Right lung (tissue), 5 donors: ENCODE measurements around the gene NSD2. TPM values are rescaled to one million over a fixed set of nuclear protein-coding genes. Genes with fewer than 3 reads are reported as not detected.
A peak's percentile ranks its signal among the peaks of the same experiment; 100 is the strongest.
"Not testable (repeated sequence)": the region's sequence is repeated elsewhere in the genome, so short reads cannot be mapped to it uniquely, and the experiment has no call there.

Experiments
- DNase-seq, 2 donors: peaks; one replicate each; pipeline ENCODE4 v3.0.0-alpha.2; 2013
- polyA plus RNA-seq, 5 donors: library from polyadenylated mRNA; unstranded; fragments of 120-200 nt; gene quantifications; one replicate each; pipeline versions ENCODE4 v1.2.1 to v1.2.3, GENCODE V29; 2013; ENCODE audit warnings: inconsistent platforms in 1 of 5, low replicate concordance in 1 of 5; ENCODE audit not compliant: insufficient read length in 5 of 5, insufficient read depth in 1 of 5

Gene NSD2
- polyA plus RNA-seq, 5 donors = 56.4 to 96.7 (median 78.2) TPM

- DNase-seq = no peak
Observed at GRCh38 chr4:1898007-1898406, 26.8 kb downstream of the NSD2 start.

- no peak for DNase-seq
Observed at GRCh38 chr4:1898681-1899080, 27.5 kb downstream of the NSD2 start.

- DNase-seq = peak; percentile 60 to 68
Observed at GRCh38 chr4:1899149-1900086, 28.2 kb downstream of the NSD2 start.

GRCh38 chr4:1900087-1900433 is 28.9 kb downstream of the NSD2 start:
- DNase-seq = no peak

- no peak for DNase-seq
Observed at GRCh38 chr4:1900624-1901023, 29.4 kb downstream of the NSD2 start.

GRCh38 chr4:1901127-1901526 is 29.9 kb downstream of the NSD2 start:
- DNase-seq = peak; percentile 22 to 34

- DNase-seq = no peak
Observed at GRCh38 chr4:1902243-1902642, 31.1 kb downstream of the NSD2 start.

GRCh38 chr4:1903035-1903434 is 31.8 kb downstream of the NSD2 start:
- no peak for DNase-seq

- no peak for DNase-seq
Observed at GRCh38 chr4:1904042-1904441, 32.8 kb downstream of the NSD2 start.

GRCh38 chr4:1907848-1908525 is 36.8 kb downstream of the NSD2 start:
- no peak for DNase-seq

- not testable (repeated sequence) for DNase-seq
Observed at GRCh38 chr4:1909696-1910095, 38.5 kb downstream of the NSD2 start.

- no peak for DNase-seq
Observed at GRCh38 chr4:1910643-1911042, 39.5 kb downstream of the NSD2 start.

- not testable (repeated sequence) for DNase-seq
Observed at GRCh38 chr4:1911316-1911715, 40.1 kb downstream of the NSD2 start.

- DNase-seq = no peak
Observed at GRCh38 chr4:1922821-1923220, 51.6 kb downstream of the NSD2 start.

GRCh38 chr4:1927675-1928074 is 56.5 kb downstream of the NSD2 start:
- DNase-seq = no peak

- DNase-seq = no peak
Observed at GRCh38 chr4:1928356-1929239, 57.4 kb downstream of the NSD2 start.

GRCh38 chr4:1932736-1933135 is 61.5 kb downstream of the NSD2 start:
- no peak for DNase-seq

- DNase-seq = no peak
Observed at GRCh38 chr4:1933700-1934099, 62.5 kb downstream of the NSD2 start.

GRCh38 chr4:1937550-1937949 is 66.4 kb downstream of the NSD2 start:
- DNase-seq = no peak

GRCh38 chr4:1938027-1938426 is 66.8 kb downstream of the NSD2 start:
- no peak for DNase-seq

GRCh38 chr4:1939664-1940509 is 68.7 kb downstream of the NSD2 start:
- DNase-seq = no peak
